ENCODE measurements around the gene NAV2.
A peak's percentile ranks its signal among the peaks of the same experiment; 100 is the strongest.

Gene NAV2, protein sequence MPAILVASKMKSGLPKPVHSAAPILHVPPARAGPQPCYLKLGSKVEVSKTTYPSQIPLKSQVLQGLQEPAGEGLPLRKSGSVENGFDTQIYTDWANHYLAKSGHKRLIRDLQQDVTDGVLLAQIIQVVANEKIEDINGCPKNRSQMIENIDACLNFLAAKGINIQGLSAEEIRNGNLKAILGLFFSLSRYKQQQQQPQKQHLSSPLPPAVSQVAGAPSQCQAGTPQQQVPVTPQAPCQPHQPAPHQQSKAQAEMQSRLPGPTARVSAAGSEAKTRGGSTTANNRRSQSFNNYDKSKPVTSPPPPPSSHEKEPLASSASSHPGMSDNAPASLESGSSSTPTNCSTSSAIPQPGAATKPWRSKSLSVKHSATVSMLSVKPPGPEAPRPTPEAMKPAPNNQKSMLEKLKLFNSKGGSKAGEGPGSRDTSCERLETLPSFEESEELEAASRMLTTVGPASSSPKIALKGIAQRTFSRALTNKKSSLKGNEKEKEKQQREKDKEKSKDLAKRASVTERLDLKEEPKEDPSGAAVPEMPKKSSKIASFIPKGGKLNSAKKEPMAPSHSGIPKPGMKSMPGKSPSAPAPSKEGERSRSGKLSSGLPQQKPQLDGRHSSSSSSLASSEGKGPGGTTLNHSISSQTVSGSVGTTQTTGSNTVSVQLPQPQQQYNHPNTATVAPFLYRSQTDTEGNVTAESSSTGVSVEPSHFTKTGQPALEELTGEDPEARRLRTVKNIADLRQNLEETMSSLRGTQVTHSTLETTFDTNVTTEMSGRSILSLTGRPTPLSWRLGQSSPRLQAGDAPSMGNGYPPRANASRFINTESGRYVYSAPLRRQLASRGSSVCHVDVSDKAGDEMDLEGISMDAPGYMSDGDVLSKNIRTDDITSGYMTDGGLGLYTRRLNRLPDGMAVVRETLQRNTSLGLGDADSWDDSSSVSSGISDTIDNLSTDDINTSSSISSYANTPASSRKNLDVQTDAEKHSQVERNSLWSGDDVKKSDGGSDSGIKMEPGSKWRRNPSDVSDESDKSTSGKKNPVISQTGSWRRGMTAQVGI (N-terminal part only)

GRCh38 chr11:19712281-19713195, at the start of gene NAV2:
Gene NAV2 (plus strand): TSS chr11:19712837. CDS start chr11:19713696, 859 bp downstream.
- peak within 1 kb of the TSS; percentile 66 for H3K4me3 ChIP-seq (ENCODE audit: low read depth, low read length)
- TF ChIP-seq, protein P1, sequence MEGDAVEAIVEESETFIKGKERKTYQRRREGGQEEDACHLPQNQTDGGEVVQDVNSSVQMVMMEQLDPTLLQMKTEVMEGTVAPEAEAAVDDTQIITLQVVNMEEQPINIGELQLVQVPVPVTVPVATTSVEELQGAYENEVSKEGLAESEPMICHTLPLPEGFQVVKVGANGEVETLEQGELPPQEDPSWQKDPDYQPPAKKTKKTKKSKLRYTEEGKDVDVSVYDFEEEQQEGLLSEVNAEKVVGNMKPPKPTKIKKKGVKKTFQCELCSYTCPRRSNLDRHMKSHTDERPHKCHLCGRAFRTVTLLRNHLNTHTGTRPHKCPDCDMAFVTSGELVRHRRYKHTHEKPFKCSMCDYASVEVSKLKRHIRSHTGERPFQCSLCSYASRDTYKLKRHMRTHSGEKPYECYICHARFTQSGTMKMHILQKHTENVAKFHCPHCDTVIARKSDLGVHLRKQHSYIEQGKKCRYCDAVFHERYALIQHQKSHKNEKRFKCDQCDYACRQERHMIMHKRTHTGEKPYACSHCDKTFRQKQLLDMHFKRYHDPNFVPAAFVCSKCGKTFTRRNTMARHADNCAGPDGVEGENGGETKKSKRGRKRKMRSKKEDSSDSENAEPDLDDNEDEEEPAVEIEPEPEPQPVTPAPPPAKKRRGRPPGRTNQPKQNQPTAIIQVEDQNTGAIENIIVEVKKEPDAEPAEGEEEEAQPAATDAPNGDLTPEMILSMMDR (IDR thresholded peaks at IDR 0.05; ENCODE audit: insufficient read depth, low read depth, low read length, missing control alignments), result no peak
- DNase-seq (ENCODE audit: low read depth), result peak; percentile 86

DNA sequence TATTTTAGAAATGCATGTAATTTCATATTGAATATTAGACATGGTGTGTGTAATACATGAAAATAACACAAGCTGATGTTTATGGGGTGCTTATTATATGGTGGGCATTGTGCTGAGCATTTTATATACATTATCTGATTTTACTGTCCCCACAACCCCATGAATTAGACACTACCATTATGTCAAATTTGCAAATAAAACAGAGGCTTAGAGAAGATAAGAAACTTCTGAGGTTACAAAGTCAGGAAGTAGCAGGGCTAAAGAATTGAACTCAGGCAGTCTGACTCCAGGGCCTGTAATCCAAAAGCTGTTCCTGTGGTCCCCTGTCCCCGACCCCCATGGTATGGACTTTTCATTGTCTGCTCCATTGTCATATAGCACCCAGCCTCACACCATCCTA, 49.4 kb upstream of the NAV2 start:
- no peak overlapping the region for H3K4me3 ChIP-seq (ENCODE audit: low read depth, low read length)
- DNase-seq (ENCODE audit: low read depth), result no peak
- TF ChIP-seq, protein P1 (IDR thresholded peaks at IDR 0.05; ENCODE audit: insufficient read depth, low read depth, low read length, missing control alignments), result no peak

DNA sequence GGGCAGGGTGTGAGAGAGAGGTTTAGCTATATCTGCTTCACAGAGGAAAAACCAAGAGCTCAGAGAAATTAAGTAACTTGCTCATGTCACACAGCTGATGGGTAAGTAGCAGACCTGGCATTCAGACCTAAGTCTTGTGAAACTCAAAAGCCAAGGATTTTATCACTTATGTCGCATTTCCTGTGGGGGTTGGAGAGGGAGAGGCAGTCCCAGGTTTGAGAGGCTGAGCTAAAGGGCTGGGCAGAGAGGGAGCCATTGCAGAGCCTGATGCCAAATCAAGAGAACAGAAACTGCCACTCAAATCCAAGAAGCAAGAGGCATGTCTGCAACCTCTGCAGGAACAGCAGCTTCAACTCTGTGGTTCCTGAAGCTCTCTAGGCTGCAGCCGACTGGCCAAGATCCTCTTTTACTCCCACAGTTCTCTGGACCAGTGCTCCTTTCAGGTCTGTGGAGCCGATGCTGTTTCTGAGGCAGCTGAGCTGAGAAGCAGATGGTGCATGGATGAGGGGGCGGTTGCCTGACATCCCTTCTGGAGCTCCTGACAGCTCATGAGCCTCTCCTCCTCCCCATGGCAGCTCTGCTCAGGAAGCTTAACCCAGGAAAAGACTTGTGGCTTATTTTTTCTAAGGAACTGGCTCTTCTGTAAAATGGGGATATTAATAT, 47.6 kb upstream of the NAV2 start:
- no peak for DNase-seq (ENCODE audit: low read depth)
- TF ChIP-seq, protein P1 (IDR thresholded peaks at IDR 0.05; ENCODE audit: insufficient read depth, low read depth, low read length, missing control alignments), result no peak
- no peak overlapping the region for H3K4me3 ChIP-seq (ENCODE audit: low read depth, low read length)

DNA sequence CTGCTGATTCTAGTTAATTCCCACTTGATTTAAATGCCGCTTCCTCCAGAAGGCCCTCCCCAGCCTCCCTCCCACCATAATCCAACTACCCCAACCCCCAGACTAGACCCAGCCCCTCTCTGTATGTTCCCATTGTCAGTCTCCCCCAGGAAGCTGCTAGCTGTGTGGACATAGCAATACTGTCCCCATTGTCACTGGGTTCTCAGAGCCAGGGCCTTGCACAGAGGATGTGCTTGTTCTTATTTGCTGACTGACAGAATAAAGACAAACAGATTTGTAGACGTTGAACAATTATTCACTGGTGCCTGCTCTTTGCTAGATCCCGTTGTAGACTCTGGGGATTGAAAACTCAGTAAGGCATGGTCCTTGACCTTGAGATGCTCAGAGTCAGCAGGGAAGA, 45.7 kb upstream of the NAV2 start:
- DNase-seq (ENCODE audit: low read depth), result no peak
- H3K4me3 ChIP-seq (ENCODE audit: low read depth, low read length), result no peak overlapping the region
- TF ChIP-seq, protein P1 (IDR thresholded peaks at IDR 0.05; ENCODE audit: insufficient read depth, low read depth, low read length, missing control alignments), result no peak

GRCh38 chr11:19669511-19669910, 43.1 kb upstream of the NAV2 start:
- H3K4me3 ChIP-seq (ENCODE audit: low read depth, low read length), result no peak overlapping the region

More at GRCh38 chr11:19669511-19669910, 43.1 kb upstream of the NAV2 start:
- TF ChIP-seq, protein P1 (IDR thresholded peaks at IDR 0.05; ENCODE audit: insufficient read depth, low read depth, low read length, missing control alignments), result no peak
- DNase-seq (ENCODE audit: low read depth), result no peak
